HG03439 (cell line): ENCODE data around the gene BBS9.

Experiments used
- ATAC-seq: cut with Tn5 transposase; IDR thresholded peaks from one replicate; pipeline ENCODE4 v1.9.1; 2021; ENCODE audit warnings: mild to moderate bottlenecking, moderate library complexity; ENCODE audit not compliant: unreplicated experiment

The BBS9 gene

DNA sequence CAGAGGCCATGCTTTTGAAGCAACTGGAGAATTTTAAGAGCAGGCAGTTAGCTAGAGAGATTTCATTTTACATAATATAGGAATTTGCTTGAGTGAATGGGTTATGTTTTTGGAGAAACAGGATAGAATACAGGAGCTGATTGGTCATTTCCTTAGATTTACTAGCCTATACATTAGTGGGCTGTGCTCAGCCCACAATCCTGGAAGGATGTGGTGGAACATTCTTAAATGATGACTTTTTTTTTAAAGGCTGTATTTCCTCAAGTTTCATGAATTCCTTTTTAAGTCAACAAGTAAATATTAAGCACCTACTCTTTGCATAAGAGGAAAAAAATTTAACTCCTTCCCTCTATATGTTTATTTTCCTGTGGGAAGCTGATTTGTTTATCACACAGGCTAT is 461.6 kb downstream of the BBS9 start:
- ATAC-seq = no peak

DNA sequence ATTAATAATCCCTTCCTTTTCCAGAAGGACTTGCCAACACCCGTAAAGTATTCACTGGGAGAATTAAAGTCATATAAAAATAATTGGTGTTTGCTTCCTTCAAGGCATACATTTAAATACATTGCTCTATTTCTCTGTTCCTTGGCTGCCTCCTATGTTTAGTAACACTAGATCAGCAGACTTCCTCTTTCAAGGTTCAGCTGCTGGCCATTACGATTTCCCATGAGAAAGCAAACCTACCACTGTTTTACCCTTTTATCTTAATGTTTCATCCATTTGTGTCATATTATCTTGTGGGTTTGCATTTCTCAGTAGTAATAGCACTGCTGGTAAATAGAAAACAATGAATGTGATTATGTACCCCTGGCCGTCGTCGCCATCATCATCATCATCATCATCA is 462.1 kb downstream of the BBS9 start:
- no peak for ATAC-seq

DNA sequence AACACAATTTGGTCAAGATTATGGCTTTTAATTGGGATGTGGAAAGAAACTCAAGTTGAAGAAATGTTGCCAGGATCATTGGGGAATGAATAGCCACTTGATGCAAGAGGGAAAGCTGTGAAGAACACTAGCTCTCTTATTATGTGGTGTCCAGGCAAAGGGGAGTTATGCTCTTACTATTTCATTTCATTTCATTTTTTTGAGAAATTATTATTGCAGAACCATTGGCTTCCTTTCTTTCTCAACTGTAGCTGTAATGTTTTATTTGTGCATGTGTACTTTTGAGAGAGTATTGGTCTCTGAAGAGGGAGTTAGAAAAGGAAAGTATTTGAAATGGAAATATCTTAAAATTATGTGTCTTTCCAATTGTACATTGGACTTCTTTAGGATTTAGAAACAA is 463.4 kb downstream of the BBS9 start:
- ATAC-seq = no peak

DNA sequence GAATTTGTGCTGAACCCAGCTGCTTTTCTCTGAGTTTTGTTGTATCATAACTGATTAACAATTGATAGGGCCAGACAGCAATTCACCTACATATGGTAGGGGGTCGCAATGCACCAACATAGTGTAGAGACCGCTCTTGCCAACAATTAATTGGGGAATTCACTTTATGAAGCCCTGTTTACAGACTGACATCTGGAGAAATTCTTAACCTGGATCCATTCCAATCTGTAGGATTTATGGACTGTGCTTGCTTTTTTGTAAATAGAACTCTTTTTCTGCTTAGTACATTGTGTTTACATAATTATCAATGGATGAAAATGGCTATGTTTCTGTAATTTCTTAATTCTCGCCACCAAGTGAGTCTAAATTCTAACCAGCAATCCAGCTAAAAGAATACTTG is 464.2 kb downstream of the BBS9 start:
- ATAC-seq = no peak

DNA sequence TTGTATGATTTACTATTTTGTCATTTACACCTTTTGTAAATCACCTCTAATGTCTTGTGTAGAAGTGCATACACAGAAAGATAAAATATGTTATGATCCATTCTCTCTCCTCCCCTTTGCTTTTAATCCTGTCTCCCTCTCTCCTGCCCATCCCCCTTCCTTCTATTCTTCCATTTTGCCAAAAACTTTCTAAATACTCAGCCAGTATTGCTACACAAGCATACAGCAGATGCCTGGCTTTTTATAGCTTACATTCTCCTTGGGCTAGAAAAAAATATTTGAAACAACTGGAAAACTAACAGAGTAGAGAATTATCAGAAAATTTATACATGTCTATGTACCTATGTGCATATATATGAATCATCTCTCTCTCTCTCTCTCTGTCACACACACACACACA is 467.3 kb downstream of the BBS9 start:
- no peak for ATAC-seq

DNA sequence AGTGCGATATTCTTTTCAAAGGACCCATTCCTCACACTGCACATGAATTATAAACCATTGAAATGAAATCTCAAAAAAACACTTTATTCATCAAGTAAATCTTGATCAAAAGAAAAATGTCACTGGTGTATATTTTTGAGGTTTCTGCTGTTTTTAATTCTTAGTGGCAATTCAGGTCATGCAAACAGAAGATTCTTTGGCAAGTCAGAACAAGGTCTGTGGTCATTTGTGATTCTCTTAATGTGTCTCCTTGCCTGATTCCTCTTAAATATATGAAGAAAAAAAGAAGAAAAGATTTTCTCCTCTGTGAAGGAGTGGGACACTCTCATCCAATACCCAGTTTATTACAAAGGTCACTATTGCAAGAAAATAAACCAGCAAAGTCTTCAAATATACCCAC is 467.8 kb downstream of the BBS9 start:
- ATAC-seq = no peak

DNA sequence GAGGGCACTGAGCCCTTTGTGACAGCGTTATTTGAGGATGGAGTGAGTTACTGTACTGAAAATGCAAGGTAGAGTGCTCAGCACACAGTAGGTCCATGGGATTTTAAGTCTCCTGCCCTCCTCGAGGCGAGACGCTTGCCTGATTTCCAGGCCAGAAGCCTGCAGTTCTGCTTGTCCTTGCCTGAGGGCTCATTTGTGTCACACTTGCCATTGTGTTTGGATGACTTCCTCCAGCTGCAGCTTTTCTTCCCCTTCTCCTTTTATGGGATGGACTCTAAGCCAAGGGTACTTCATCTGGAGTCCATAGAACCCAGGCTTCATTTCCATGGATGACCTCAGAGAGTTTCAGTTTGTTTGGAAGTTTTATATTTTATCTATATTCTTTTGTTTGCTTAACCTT is 471.7 kb downstream of the BBS9 start:
- no peak for ATAC-seq

DNA sequence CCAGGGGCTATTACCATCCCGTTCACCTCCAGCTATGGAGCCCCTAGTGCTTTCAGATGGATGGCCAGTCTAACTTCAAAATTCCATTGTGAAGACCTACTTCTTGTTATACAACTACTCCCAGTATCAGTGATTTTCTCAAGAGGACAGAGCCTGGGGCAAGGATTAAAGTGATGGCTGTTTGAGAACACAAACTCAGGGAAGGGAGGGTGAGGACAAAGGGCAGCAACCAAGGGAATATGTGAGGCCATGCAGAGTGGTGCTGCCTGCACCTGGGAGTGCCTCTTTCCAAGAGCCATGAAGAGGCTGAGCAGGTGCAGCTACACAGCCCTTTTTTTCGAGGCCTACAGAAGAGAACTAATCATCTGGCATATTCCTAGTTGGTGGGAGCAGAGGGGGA is 472.5 kb downstream of the BBS9 start:
- ATAC-seq = no peak

DNA sequence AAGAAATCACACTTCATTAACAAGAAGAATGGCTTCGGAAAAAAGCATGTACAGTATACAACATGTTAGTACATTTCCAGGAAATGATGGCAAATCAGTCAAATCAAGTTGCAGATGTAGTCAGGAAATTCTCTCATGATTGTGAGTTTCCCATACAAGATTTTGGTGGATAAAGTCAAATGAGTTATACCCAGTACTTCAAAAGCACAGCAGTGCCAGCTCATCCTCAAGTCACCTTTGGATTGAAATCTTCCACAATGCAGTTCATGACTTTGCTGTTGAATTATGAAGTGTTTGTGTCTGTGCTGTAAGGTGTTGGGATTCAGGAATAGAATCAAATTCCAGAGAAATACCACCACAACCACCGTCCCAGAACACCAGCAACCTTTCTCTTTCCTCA is 474.7 kb downstream of the BBS9 start:
- no peak for ATAC-seq

DNA sequence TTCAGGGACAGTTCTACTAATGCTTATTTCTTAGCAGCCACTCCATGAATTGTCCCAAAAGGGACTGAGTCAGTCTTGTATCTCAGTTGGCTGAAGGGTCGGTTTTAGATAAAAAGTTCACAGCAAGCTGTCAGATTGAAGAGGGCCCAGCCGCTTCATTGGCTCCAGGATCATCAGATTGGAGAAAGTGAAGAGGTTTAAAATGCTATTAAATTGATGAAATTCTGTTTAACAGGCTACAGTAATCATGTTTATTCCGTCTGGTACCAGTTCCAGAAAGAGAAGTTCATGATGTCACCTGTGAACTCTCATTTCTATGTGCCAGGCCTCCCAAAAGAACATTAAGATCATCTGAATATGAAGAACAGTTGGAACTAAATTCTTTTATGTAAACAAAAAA is 481.6 kb downstream of the BBS9 start:
- ATAC-seq = no peak

DNA sequence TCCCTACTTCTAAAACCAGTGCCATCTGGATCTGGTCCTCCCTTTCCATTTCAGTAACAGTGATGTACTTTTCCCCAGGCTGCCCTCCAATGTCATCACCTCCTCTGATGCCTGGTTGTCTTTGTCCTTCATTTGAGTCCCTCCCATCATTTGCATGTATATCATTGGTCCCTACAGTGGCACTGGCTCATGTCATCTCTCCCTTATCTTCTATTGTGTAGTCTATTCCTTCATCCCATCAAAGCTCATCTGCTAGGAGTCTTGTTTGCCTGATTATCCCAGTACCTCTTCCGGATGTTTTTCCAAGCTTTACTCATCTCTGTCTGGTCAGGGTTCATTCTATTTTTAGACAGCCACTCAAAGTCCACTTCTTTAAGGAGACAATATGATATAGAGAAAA is 483.1 kb downstream of the BBS9 start:
- ATAC-seq = no peak

DNA sequence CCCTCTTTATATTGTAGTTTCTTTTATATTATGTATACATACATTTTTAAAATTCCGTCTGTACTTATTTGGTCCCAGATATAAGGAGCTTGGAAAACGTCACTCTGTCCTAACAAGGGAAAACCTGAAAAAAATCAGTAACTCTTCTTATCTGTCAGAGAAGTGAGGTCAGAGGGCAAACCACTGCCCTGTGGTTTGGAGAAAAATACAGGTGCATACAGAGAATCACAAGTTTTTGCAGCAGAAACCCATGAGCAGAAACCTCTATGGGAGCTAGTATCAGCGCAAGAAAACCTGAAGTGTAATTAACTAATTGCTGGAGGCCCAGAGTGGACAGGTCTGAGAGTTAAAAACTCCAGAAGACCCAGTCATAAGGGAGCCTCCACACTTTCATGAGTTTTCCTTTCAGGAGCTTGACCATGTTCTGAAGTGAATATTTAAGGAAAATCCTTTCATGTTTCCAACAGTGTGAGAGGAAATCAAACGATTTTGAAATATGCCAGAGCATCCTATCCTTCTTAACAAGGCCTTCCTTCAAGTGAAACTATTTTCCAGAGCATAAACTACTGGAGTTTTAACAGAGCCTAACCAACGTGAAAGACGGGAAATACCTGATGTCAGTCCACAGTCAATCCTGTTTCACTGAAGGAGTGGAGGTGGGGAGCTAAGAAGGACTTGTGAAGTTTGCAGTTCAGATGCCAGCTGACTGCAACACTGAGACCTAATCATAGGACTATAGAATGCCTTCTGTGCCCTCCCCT is 485.2 kb downstream of the BBS9 start:
- no peak for ATAC-seq

DNA sequence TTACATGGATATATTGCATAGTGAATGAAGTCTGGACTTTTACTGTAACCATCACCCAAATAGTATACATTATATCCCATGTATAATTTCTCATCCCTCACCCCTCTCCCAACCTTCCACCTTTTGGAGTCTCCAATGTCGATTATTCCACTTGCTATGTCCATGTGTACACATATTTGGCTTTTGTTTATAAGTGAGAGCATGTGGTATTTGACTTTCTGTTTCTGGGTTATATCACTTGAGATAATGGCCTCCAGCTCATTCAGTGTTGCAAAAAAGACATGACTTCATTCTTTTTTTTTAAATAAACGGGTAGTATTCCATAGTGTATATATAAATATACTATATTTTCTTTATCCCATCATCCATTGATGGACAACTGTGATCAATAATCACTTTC is 487.4 kb downstream of the BBS9 start:
- ATAC-seq = no peak

DNA sequence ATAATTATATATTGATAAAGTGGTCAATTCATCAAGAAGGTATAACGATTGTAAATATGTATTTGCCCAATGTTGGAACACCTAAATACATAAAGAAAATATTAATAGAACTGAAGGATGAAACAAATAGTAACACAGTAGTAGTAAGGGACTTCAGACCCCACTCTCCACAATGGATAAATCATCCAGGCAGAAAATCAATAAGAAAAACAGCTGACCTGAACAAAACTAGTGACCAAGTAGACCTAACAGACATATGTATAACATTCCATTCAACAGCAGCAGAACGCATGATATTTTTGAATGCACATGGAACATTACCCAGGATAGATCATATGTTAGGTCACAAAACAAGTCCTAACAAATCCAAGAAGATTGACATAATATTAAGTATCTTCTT is 489.9 kb downstream of the BBS9 start:
- ATAC-seq = no peak

DNA sequence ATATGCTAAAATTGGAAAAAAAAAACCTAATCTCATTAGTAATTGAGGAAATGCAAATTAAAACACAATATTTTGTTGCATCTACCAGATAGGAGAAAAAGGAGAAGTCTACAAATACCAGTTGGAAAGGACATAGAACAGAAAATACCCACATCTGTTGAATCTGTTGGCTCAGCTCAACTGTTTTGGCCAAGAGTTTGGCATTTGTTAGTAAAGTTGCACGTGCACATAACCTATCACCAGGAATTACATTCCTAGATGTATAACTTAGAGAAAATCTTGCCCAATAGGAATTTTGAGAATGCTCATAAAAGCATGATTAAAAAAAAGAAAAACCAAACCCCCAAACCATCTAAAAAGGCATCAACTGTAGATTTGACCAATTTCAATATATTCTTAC is 493.9 kb downstream of the BBS9 start:
- no peak for ATAC-seq

DNA sequence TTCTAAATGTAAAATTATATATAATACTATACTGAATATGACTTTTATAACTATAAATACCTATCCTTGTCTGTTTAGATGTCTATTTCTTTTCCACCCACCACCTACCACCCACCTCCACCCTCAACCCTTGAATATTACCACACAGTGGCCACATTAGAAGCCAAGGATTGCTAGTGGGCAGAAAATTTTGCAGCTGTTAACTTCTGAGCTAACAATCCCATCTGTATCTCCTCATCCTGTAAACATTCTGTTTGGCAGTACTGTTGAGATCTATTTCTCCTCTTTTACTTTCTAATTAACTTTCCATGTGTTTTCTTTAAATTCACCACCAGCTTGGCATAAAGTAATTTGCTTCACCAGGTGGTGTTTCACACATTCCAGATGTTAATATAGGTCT is 494.9 kb downstream of the BBS9 start:
- no peak for ATAC-seq

DNA sequence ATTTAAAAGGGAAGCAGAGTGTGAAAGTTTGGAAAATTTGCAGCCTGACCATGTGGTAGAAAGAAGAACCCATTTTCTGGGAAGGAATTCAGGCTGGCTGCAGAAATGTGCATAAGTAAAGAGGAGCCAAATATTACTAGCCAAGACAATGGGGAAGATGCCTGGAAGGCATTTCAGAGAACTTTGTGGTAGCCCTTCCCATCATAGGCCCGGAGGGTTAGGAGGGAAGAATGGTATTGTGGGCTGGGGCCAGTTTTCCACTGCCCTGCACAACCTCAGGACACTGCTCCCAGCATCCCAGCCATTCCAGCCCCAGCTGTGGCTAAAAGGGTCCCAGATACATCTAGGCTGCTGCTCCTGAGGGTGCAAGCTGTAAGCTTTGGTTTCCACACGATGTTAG is 497.5 kb downstream of the BBS9 start:
- ATAC-seq = no peak

DNA sequence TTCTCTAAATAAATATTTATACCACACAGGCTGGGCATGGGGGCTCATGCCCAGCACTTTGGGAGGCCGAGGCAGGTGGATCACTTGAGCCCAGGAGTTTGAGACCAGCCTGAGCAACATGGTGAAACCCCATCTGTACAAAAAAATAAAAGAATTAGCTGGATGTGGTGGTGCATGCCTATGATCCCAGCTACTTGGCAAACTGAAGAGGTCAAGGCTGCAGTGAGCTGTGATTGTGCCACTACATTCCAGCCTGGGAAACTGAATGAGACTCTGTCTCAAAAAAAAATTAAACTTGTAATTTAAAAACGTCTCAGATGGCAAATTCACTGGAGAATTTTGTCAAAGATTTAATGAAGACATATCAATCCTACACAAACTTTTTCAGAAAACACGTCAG is 498.4 kb downstream of the BBS9 start:
- no peak for ATAC-seq

DNA sequence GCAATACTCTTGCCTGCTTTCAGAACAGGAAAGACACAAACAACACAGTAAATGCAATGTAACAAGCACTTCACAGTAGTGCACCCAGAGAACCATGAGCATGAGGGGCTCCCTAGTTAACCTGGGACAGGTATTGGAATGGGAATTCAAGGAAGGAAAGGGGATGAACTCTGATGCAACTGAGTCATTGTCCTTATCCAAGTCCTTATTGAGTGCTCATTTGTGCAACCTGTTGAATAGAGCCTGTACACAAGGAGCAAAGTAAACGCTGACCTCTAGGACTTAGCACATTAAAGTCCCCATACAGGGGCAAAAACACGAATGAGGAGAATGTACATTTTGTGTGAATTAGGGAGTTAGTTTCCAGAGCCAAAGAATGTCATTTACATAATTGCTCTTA is 499.5 kb downstream of the BBS9 start:
- ATAC-seq = no peak

DNA sequence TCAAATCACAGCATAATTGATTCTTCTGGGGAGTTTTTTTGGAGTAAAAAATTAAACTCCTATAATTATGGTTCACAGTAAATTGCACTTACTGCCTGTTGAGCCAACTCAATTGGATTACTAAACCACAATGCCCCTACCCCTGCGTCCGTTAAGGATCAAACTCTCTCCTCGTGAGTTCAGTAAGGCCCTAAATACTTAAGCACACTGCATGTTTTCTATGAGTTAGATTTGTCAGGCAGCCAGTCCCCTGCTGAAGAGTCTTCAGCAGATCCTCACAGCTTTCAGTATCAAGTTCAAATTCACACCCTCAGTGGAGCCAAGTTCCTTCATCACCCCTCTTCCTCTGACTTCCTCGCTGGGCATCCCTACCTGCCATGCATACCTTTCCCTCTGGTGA is 501.0 kb downstream of the BBS9 start:
- no peak for ATAC-seq

DNA sequence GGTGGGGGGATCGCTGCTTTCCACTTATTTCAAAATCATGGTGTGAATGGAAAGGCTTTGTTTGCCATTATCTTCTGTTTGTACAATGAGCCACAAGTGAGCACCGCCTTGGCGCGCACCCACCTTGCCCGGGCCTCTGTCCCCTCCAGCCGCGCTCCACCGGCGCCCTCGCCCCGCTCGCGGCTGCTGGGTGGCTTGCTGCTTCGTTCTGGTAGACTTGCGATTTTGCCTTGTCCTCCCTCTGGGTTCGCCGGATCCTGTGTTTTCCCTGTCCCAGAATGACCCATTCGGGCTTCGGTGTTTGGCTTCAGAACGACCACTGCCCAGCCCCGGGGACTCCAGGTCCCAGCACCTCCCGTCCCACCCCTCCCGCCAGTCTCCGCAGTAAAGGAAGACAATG is 503.0 kb downstream of the BBS9 start:
- no peak for ATAC-seq

DNA sequence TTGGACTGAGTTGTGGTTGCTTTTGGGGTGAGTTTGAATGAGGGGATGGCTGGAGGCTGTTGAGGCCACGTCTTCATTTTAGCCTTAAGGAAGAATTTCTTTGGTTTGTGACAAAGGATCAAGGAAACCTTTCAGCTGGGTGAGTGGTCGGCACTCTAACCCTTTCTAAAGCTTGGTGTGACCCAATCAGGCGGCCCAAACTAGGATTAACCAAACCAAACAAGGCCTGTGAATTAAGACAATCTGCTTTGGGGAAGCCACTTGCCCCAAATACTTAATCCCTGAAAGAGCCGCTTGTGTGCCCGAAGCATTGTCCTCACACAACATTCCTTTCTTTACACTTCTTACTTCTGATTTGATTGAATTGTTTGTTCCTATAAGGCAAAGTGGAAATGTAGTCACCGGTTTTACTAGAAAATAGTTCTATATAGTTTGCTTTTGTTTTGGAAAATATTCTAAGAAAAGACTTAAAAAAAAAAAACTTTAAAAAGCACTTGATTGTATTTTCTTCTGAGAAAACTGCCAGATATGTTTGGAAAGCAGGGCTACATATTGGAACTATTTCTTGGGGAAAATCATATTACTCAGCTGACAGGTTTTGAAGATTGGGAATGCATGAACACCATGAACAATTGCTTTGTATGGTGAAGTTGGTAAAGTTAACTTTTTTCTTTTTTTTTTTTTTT is 503.6 kb downstream of the BBS9 start:
- no peak for ATAC-seq

DNA sequence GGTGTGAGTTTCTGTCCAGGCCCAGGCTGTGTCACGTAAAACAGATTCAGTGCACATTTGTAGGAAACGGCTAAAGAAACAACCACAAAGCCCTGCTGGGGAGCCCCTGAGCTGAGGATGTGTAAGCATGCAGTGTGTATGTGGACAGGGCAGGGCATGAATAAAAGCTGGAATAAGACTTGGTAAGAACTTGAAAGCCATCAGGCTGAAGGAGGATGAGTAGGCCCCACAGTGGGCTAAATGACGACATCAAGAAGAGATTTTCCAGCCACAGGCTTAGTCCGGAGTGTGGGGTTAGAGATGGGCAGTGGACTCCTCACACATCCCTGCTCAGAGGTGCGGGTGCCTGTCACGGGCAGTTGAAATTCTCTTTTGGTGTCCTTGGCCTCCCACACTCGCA is 505.2 kb downstream of the BBS9 start:
- no peak for ATAC-seq
